Gastrocnemius medialis (tissue), 4 donors: ENCODE results near the gene AFTPH. TPM values are rescaled to one million over a fixed set of nuclear protein-coding genes. Genes with fewer than 3 reads are reported as not detected.

Source experiments
- ATAC-seq, 2 donors: fragments of 150-250 bp; one replicate each; pipeline ENCODE4 v1.9.1; 2016
- DNase-seq, 2 donors: peaks; one replicate each; pipeline ENCODE4 v3.0.0-alpha.2; 2019
- H3K27ac ChIP-seq, 4 donors: fragments of 200-600 bp; sonication (generic); 1 replicate in 1 of 4; 2 replicates in 3 of 4; pipeline ENCODE4 v1.5.1; 2016 to 2018; ENCODE audit warnings: mild to moderate bottlenecking in 2 of 4, moderate library complexity in 1 of 4
- H3K27me3 ChIP-seq, 3 donors: fragments of 200-600 bp; sonication (generic) in 2 of 3; 1 replicate in 1 of 3; 2 replicates in 2 of 3; pipeline versions ENCODE4 v1.5.1 to v1.6.0; 2016 to 2019; ENCODE audit warnings: mild to moderate bottlenecking in 1 of 3, moderate library complexity in 1 of 3
- H3K36me3 ChIP-seq, 2 donors: fragments of 200-600 bp; sonication (generic) in 1 of 2; one replicate each; pipeline ENCODE4 v1.5.1; 2017 to 2018
- H3K4me1 ChIP-seq, 2 donors: fragments of 200-600 bp; sonication (generic) in 1 of 2; one replicate each; pipeline ENCODE4 v1.5.1; 2016 to 2017; ENCODE audit warnings: mild to moderate bottlenecking in 2 of 2
- H3K4me3 ChIP-seq, 4 donors: fragments of 200-600 bp; sonication (generic) in 3 of 4; 1 replicate in 1 of 4; 2 replicates in 3 of 4; pipeline ENCODE4 v1.5.1; 2016 to 2019; ENCODE audit warnings: mild to moderate bottlenecking in 2 of 4
- H3K9me3 ChIP-seq, 3 donors: fragments of 200-600 bp; sonication (generic) in 2 of 3; 1 replicate in 1 of 3; 2 replicates in 2 of 3; pipeline ENCODE4 v1.5.1; 2016 to 2019
- CTCF ChIP-seq, 5 experiments: fragments of 450-650 bp in 3 of 5; fragments of 200-600 bp in 2 of 5; sonication (generic) in 2 of 5; IDR thresholded peaks in 4 of 5; conservative IDR thresholded peaks in 1 of 5; 1 replicate in 4 of 5; 2 replicates in 1 of 5; pipeline ENCODE4 v1.5.1; 2016 to 2019; ENCODE audit warnings: antibody characterized with exemption in 5 of 5, mild to moderate bottlenecking in 3 of 5, moderate library complexity in 3 of 5
- POLR2A ChIP-seq, 2 donors: fragments of 450-650 bp; IDR thresholded peaks; one replicate each; pipeline ENCODE4 v1.6.1; 2017; ENCODE audit warnings: antibody characterized with exemption in 2 of 2, mild to moderate bottlenecking in 2 of 2, moderate library complexity in 2 of 2
- in situ Hi-C, 4 donors: fragments of 200-750 bp; cut with MboI; loops; one replicate each; pipeline versions ENCODE4 v1.15.0 to v1.8.0; 2017; ENCODE audit warnings: low sequenced_read_pairs in 4 of 4
- intact Hi-C: fragments of 100-400 bp; cut with DNase I; formaldehyde crosslinking; loops from one replicate; pipeline ENCODE4 v1.15.1; 2023; ENCODE audit warnings: low total_unique reads
- total RNA-seq, 4 donors: library from RNA; depleted of rRNA; stranded (reverse); fragments of >200 nt; gene quantifications; one replicate each; pipeline versions ENCODE4 v1.1.0 to v1.2.3, GENCODE V29; 2016

Gene AFTPH
- total RNA-seq, 4 donors from 2014 or later = 13.9 to 18.1 (median 14.8) TPM

GRCh38 chr2:64594226-64594989, 70.3 kb downstream of the AFTPH start:
- in situ Hi-C loops = loop anchor here in 3 of 4 donors (10.0 to 25.0 kb wide), 3 partner anchors 268 to 443 kb away; no protein-coding TSS in a partner anchor
- intact Hi-C loops = loop anchor here (2.0 kb wide), 1 partner anchor 50 kb away; no protein-coding TSS in a partner anchor
- H3K4me3 ChIP-seq = no peak overlapping the region
- no peaks in the 10 kb centered on the region for H3K9me3 ChIP-seq
- peaks cover 0 to 21% of the 10 kb centered on the region in 2 donors for H3K36me3 ChIP-seq
- DNase-seq = no peak
- ATAC-seq = no peak
- no peak overlapping the region for H3K27ac ChIP-seq
- H3K4me1 ChIP-seq = peaks cover 0 to 8% of the 10 kb centered on the region in 2 donors
- H3K27me3 ChIP-seq = no peaks in the 10 kb centered on the region
- TF ChIP-seq CTCF (IDR thresholded peaks at IDR 0.05 in 4 of 5, conservative IDR thresholded peaks at IDR 0.05 in 1 of 5) (no peak), POLR2A (IDR thresholded peaks at IDR 0.05) (no peak)

- Histone ChIP-seq H3K36me3 (peaks cover 0 to 16% of the 10 kb centered on the region in 2 donors), H3K27me3 (no peaks in the 10 kb centered on the region), H3K4me1 (peaks cover 0 to 8% of the 10 kb centered on the region in 2 donors), H3K4me3 (no peak overlapping the region), H3K27ac (no peak overlapping the region), H3K9me3 (no peaks in the 10 kb centered on the region)
- TF ChIP-seq CTCF (IDR thresholded peaks at IDR 0.05 in 4 of 5, conservative IDR thresholded peaks at IDR 0.05 in 1 of 5) (peak in 2 of 5 experiments; percentile 19 to 44), POLR2A (IDR thresholded peaks at IDR 0.05) (no peak)
- no peak for DNase-seq
- intact Hi-C loops (loop anchor here (2.0 kb wide), 1 partner anchor 49 kb away; no protein-coding TSS in a partner anchor), in situ Hi-C loops (loop anchor here in 3 of 4 donors (5.0 to 25.0 kb wide), 4 partner anchors 267 to 442 kb away; no protein-coding TSS in a partner anchor)
- no peak for ATAC-seq
Observed at GRCh38 chr2:64595397-64596176, 71.5 kb downstream of the AFTPH start.

- in situ Hi-C loops = loop anchor here in 3 of 4 donors (5.0 to 25.0 kb wide), 4 partner anchors 264 to 439 kb away; no protein-coding TSS in a partner anchor
- TF ChIP-seq POLR2A (IDR thresholded peaks at IDR 0.05) = no peak
- TF ChIP-seq CTCF (IDR thresholded peaks at IDR 0.05 in 4 of 5, conservative IDR thresholded peaks at IDR 0.05 in 1 of 5) = no peak
- H3K4me1 ChIP-seq = no peaks in the 10 kb centered on the region
- H3K4me3 ChIP-seq = no peak overlapping the region
- ATAC-seq = no peak
- no peak for DNase-seq
- no peaks in the 10 kb centered on the region for H3K9me3 ChIP-seq
- H3K27me3 ChIP-seq = no peaks in the 10 kb centered on the region
- intact Hi-C loops = no loop called here
- no peak overlapping the region for H3K27ac ChIP-seq
- H3K36me3 ChIP-seq = no peaks in the 10 kb centered on the region
Observed at GRCh38 chr2:64598226-64598625, 74.1 kb downstream of the AFTPH start.

- intact Hi-C loops = no loop called here
- H3K36me3 ChIP-seq = no peaks in the 10 kb centered on the region
- no peaks in the 10 kb centered on the region for H3K27me3 ChIP-seq
- no peaks in the 10 kb centered on the region for H3K4me1 ChIP-seq
- no peak for TF ChIP-seq POLR2A (IDR thresholded peaks at IDR 0.05)
- H3K27ac ChIP-seq = no peak overlapping the region
- no peak for DNase-seq
- in situ Hi-C loops = loop anchor here in 3 of 4 donors (5.0 to 25.0 kb wide), 4 partner anchors 263 to 438 kb away; no protein-coding TSS in a partner anchor
- no peak overlapping the region for H3K4me3 ChIP-seq
- no peak for ATAC-seq
- H3K9me3 ChIP-seq = no peaks in the 10 kb centered on the region
Observed at GRCh38 chr2:64599469-64599868, 75.3 kb downstream of the AFTPH start.
